ENCODE measurements around the gene TSPAN9.

DNA sequence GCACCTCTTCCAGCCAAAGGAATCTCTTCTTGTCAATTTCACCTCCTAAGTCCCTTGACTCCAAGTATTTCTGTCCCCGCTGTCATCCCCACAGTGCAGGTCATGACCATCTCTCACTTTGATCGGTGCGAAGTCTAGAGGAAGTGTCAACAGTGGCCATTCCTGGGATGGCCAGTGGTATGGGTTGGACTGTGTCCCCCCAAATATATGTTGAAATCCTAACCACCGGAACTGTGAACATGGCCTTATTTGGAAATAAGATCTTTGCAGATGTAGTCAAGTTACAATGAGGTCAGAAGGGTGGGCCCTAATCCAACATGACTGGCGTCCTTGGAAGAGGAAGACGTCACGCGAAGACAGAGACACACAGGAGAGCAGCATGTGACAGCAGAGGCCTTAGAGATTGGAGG, 257.9 kb downstream of the TSPAN9 start:
- TF ChIP-seq CTCF (IDR thresholded peaks at IDR 0.05; ENCODE audit: insufficient read depth, low read length, poor library complexity, severe bottlenecking) (no peak), EZH2phosphoT487 (conservative IDR thresholded peaks at IDR 0.05; ENCODE audit: low read length) (no peak)

All from SU-DHL-6 (cell line).